HT-29 (cell line): ENCODE results near the gene CTNNB1. TPM values are rescaled to one million over a fixed set of nuclear protein-coding genes. Genes with fewer than 3 reads are reported as not detected.

Experiments used
- DNase-seq: peaks from one replicate; pipeline ENCODE4 v3.0.0-alpha.2; 2015; ENCODE audit warnings: low spot score
- total RNA-seq: library from RNA; depleted of rRNA; stranded (reverse); fragments of >200 nt; shearing (Covaris generic); gene quantifications from 2 replicates; pipeline ENCODE4 v1.2.3, GENCODE V29; 2014

Gene CTNNB1
- total RNA-seq, 1 experiment from 2014 or later, result 225 TPM

DNA sequence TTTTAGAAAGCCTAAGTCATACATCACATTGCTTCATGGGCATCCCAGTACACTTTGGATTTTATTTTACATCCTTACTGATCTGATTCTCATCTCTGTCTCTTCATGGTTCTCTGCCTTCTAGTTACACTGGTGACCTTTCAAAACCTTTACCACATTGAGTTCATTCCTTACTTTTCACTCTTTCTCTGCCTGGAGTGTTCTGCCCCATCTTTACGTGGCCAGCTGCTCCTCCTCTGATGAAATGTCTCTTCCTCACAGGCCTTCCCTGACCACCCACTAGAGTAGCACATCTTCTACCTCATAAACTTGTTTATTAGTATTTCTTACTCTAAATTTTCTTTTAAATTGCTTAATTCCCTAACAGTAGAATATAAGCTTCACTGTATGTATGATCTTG is 17.7 kb downstream of the CTNNB1 start:
- DNase-seq, result no peak

DNA sequence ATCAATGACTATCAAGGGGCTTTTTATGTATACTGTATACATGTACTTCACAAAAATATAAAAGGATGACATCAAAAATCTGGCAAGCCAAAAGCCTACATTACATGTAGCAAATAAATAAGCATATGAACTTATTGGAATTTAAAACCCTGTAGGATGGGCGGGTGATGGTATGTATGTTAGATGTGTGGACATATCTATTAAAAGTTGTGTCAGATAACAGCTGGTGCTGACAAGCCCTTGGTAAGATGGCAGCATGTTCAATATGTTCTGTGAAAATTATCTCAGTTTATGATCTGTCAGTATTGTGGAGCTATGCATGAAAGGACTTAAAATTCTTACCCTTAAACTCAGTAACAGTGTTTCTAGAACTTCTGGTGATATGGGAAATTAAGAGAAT is 20.1 kb downstream of the CTNNB1 start:
- no peak for DNase-seq

DNA sequence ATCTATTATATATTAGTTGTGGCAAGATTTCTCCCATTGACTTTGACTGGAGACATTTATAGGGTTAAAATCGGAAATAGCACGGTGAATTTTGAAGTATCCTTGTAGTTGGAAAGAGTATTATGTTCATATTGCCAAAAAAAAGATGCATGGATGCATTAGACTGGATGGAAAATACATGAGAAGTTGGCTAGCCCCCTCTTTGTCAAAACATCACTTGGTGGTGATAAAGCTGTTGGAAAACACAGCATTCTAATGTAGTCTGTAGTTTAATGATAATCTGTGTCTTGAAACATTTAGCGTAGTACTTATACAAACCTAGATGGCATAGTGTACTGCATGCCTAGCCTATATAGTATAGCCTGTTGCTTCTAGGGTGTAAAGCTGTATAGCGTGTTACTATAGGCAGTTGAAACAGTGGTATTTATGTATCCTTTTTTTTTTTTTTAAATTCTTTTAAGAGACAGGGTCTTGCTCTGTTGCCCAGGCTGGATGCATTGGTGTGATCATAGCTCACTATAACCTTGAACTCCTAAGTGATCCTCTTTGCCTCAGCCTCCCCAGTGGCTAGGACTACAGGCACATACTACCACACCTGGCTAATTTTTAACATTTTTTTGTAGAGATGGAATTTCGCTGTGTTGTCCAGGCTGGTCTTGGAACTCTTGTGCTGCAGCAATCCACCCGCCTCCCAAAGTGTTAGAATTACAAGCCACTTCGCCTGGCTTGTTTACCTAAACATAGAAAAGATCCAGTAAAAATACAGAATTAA is 21.8 kb downstream of the CTNNB1 start:
- DNase-seq, result no peak

DNA sequence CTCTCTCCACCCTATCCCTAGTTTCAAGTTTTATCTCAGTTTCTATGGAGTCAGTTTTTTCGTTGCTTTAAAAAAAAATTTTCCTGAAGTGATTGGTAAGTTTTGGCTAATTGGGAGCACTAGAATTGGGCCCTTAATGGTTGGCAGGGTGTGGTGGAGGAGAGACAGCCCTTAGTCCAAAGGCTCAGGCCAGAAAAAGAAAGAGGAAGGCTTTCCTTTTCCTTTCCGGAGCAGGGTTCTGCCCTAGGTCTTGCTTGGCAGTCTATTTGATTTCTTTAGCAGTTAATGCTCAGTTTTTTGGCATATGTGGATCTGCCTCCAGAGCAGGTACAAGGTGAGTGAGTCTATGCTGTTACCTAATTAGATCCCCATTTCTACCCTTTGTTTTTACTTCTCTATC is 22.7 kb downstream of the CTNNB1 start:
- no peak for DNase-seq

DNA sequence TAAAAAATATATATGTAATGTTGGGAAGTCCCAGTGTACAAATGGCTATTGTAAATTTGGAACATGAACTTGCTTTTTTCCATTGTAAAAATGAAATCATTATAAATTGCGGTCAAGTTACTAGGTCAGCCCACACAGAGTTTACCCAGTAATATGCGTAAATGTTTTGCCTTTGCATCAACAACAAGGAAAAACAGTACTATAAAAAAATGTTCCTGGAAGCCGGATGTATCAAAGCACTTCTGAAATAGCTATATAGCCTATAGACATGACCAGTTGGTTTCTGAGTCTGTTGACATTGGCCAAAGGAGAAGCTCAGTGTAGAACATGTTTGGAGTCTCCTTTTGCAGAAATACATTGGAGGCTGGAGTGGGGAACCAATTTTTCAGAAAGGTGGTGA is 23.2 kb downstream of the CTNNB1 start:
- DNase-seq, result no peak

DNA sequence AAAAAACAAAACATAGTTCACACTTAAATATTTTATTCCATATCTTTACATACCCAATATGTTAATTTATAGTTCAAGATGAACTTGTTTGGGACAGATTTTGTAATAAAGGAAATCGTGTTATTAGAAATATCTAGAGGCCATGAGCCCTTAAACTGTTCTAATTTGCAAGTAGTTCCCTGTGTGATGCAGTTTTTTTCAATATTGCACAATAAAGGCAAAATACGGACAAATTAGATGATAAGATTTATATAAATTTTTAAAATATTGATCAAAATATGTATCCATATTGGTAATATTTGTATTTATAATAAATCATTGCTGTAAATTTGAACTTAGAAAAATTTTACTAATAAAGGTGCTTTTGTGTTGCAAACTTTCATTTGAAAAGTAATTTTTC is 23.8 kb downstream of the CTNNB1 start:
- DNase-seq, result no peak

DNA sequence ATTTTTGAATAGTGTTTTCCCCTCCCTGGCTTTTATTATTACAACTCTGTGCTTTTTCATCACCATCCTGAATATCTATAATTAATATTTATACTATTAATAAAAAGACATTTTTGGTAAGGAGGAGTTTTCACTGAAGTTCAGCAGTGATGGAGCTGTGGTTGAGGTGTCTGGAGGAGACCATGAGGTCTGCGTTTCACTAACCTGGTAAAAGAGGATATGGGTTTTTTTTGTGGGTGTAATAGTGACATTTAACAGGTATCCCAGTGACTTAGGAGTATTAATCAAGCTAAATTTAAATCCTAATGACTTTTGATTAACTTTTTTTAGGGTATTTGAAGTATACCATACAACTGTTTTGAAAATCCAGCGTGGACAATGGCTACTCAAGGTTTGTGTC is 24.4 kb downstream of the CTNNB1 start:
- no peak for DNase-seq

DNA sequence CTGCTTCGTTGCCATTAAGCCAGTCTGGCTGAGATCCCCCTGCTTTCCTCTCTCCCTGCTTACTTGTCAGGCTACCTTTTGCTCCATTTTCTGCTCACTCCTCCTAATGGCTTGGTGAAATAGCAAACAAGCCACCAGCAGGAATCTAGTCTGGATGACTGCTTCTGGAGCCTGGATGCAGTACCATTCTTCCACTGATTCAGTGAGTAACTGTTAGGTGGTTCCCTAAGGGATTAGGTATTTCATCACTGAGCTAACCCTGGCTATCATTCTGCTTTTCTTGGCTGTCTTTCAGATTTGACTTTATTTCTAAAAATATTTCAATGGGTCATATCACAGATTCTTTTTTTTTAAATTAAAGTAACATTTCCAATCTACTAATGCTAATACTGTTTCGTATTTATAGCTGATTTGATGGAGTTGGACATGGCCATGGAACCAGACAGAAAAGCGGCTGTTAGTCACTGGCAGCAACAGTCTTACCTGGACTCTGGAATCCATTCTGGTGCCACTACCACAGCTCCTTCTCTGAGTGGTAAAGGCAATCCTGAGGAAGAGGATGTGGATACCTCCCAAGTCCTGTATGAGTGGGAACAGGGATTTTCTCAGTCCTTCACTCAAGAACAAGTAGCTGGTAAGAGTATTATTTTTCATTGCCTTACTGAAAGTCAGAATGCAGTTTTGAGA is 25.0 kb downstream of the CTNNB1 start:
- DNase-seq, result no peak

DNA sequence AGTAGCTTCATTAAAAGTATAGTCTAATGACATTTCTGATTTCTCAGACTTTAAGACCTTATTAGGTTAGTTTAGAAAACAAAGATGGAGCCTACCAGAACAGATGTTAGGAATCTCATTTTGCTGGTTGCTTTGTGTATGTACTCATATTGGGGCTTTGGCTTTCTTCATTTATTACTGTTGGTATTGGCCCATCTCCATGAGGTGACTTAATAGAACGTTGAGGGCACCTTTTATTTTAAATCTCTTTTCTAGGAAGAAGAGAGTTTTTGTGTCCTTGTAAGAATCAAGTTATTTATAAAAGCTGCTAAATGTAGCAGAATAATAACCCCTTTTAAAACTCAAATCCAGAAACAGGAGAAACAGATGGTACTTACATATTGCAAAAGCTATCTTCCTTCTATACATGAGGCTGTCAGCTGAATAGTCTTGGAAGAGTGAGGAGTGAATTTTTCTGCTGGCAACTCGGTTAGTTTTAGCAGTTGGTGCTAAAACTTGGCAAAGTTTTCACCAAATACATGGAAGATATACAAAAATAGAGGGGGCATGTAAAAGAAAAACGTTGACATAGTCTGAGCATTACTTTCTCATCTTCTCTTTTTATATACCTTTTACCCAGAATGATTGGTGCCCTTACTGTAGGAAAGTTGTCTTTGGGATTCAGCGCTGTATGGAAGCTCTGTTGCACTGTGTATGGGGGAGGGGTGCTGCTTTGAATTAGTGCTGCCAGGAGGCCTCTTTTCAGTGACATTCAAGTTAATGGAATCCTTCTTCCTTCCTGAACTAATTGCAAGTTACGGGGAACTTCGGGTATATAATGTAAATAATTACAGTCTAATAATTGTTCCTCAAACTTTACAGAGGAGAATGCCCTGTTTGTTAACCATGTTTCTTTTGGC is 35.8 kb downstream of the CTNNB1 start:
- no peak for DNase-seq

DNA sequence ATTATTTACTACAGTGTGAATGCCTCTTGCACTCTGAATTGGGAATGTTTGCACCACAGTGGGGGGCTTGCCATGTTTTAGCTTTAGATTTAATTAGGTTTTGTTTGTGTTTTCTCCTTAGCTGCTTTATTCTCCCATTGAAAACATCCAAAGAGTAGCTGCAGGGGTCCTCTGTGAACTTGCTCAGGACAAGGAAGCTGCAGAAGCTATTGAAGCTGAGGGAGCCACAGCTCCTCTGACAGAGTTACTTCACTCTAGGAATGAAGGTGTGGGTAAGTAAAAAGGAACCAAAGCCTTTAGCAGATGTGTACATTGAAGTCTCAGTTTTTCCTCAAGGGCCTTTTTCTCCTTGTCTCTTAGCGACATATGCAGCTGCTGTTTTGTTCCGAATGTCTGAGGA is 36.9 kb downstream of the CTNNB1 start:
- DNase-seq, result no peak

DNA sequence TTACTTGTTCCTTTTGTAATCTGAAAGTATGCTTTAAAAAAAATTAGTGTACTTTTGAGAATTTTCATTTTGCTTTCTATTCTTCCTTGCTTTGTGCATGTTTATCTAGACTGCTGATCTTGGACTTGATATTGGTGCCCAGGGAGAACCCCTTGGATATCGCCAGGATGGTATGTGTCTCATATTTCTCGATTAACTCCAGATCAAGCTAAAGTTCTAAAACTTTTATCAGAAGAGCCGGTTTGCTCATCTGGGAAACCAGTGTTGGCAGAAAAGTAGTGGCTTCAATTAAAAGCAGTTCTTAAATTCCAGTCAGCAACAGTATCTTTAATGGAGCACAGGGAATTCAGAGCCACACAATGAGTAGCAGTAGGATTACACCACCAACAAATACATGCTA is 38.6 kb downstream of the CTNNB1 start:
- no peak for DNase-seq

DNA sequence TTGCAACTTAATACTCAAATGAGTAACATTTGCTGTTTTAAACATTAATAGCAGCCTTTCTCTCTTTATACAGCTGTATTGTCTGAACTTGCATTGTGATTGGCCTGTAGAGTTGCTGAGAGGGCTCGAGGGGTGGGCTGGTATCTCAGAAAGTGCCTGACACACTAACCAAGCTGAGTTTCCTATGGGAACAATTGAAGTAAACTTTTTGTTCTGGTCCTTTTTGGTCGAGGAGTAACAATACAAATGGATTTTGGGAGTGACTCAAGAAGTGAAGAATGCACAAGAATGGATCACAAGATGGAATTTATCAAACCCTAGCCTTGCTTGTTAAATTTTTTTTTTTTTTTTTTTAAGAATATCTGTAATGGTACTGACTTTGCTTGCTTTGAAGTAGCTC is 40.3 kb downstream of the CTNNB1 start:
- no peak for DNase-seq

DNA sequence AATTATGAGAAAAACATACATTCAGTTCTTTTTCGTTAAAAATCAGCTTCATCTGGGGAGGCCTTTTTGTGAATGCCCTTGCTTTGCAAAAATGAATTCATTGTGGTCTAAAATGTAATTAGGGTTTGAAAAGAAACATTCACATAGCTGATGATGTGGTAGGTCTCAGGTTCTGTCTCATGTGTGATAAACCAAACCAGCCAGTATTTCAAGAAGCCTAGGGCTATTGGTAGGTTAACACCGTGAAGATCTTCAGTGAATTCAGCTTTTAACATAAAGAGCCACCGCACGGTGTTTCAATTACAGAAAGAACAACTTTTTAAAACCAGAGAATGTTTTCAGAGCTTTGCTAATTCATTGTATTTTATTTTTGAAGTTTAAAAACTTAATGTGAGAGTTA is 41.9 kb downstream of the CTNNB1 start:
- no peak for DNase-seq

DNA sequence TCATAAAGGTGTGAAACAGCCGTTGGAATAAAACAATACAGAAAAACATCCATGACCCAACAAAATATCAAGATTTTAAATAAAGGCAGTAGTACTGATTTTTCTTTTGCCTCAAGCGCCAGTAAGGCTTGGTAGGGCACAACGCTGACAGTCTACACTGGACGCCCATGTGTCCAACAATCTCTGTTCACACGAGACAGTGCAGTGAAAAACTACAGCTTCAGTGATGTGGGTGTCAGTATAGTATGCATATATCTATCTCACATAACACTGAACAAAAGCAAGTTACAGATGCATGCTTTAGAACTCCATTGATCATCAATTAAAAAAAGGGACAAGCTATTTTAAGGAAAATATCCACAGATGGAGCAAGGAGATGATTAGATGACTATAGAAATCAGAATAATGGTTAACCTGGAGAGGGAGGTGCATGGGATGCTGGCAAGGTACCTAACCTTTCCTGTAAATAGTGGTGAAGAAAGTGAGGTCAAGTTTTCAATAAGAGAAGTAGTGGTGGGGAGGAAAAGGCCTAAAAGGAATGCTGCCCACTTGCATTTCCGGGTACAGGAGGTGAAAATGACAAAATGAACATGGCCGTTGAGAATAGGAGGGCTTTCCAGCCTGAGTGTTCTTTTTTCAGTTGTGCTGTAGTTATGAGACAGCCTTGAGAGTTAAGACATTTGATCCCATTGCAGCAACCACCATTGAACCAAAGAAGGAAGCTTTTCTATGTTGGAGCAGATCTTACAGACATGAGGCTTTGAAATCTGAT is 42.7 kb downstream of the CTNNB1 start:
- no peak for DNase-seq

DNA sequence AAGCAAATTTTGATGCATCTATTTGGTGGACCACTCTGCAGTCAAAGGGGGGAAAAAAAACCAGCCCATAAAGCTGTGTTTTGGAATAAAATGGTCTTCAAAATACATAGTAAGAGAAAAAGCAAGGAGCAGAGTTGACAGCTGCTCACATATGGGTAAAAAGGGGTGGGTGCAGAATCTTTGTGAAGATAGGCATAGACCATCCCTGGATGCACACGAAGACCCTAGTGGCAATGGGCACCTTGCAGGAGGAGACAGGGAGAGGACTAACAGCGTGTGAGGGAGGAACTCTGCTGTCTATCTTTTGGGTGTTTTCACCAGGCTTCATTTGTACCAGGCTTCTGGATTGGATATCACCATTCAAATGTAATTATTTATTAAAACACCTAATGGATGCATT is 43.9 kb downstream of the CTNNB1 start:
- DNase-seq, result no peak

DNA sequence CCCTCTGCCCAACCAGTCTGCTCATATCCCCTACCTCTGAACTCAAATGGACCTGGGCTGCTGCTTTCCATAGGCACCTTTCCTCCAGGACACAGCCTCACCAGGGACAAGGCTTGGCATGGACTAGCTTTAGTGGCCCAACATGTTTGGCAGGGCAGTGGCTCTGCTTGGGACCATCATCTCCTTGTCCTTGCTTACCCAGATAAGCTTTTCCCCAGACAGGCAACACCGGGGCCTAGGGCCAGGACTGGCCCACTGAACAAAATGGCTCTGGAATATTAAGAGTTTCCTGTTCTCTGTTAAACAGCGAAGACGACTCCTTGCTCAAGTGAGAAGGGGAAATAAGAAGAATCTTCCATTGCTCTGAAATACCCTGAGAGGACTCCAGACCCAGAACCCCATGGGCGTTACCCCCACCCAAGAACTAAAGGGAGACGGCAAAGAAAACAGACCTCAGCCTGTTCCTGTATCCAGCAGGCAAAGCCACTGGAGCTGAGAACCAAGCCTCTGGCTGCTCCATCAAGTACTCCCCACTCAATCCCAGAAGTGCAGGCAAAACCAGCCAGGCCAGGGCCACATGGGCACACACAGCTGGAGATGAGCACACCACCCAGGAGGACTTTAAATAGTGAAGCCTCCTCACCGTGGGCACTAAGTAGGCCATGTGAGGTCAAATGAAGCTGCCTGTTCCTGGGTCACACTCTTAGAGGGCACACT is 45.5 kb downstream of the CTNNB1 start:
- DNase-seq, result no peak

DNA sequence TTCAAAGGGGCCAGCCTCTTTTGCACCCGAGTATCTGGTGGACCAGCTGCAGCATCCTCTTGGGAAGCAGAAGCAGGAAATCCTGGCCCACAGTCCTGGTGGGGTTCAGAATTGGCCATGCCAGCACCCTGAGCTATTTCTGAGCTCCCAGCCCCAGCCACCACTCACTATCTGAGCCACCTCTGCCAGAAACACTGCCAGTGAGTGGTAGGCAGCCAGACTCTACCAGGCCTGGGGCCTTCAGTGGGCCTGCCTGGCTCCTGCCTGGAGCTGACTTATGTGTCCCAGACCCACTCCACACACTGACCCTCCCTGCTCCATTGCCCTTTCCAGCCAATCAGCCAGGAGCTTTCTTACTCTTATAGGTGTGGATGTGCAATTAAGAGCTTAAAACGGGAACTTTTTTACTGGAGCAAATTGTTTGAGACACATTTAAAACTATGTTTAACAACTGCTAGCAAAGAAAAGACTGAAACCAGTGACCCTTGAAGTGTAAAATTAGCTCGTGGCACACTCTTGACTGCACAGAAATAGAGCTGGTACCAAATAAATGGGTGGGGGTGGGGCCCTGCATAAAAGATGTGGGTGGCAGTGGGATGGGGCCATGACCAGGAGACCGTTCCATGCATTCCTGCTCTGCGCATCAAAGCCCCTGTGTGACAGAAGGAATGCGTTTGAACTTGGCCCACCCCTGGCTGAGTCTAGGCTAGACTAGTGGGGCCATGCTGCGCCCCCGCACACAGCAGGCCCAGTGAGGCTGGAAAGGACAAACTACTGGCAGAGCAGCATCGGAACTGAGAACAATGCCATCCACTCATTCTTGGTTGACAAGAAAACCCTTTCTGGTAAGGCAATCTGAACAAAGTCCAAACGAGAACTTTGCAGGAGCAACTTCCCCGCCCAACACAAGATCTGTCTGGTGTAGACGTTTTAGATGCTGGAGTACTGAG is 48.0 kb downstream of the CTNNB1 start:
- DNase-seq, result peak; percentile 13

DNA sequence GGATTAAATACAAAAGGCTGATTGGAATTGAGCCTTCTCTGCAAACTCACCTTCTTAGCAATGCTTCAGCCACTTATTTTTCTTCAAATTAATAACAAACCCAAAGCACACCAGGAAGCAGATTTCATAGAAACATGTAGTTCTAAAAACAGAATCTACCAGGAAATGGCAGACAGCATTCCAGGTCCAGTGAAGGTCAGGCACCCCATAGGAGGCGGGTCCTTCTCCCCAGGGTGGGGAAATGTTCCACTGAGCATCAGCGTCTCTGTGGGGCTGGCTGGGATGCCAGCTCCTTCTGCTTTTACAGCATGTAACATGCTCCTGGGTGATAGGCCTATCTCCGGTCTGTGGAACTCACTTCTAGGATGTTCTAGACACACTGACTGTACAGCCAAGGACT is 49.2 kb downstream of the CTNNB1 start:
- no peak for DNase-seq

DNA sequence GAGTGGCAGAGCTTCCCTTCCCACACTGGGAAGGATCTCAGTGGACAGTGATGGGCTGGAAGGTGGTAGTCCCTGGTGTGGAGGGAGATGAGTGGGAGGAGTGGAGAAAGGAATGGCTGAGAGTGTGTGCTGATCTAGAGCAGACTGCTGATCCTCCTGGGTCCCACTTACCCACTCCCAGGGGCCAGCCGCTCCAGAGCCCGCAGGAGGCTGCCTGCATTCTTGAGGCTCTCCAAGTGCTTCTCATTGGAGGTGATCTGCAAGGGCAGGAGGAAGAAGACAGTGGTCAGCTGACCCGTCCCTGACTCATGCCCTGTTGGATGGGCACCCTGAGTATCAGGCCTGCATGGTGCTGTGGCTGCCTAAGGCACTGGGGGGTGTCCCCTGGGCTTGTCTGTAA is 50.0 kb downstream of the CTNNB1 start:
- DNase-seq, result no peak

DNA sequence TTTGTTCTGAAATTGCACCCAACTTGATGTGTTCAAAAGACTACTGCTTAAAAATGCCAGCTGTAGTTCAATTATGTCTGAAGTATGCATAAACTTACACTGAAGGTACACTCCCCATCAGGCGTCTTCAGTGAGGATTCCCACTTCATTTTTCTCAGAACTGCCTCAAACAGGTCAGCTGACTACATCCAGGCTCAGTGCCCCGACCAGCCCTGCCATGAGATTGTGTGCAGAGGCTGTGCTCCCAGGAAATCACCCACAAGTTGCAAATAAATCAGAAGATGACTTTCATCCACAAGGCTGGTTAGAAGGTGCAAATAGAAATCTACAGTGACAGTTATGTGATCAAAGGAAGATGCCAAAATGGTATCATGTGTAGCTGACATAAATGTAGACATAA is 51.5 kb downstream of the CTNNB1 start:
- DNase-seq, result no peak
